Measurements from ENCODE around the gene CHAT.

GRCh38 chr10:49642311-49642710 is 28.5 kb downstream of the CHAT start:
- TF ChIP-seq POLR2A (IDR thresholded peaks at IDR 0.05; ENCODE audit: low read depth, low read length) (no peak), POLR2AphosphoS5 (IDR thresholded peaks at IDR 0.05; ENCODE audit: low read depth, low read length) (no peak), TAF1 (IDR thresholded peaks at IDR 0.05; ENCODE audit: borderline replicate concordance, low read depth, low read length) (no peak)

Measured in GM12892 (cell line).